Measurements from ENCODE around the gene CCBE1.

DNA sequence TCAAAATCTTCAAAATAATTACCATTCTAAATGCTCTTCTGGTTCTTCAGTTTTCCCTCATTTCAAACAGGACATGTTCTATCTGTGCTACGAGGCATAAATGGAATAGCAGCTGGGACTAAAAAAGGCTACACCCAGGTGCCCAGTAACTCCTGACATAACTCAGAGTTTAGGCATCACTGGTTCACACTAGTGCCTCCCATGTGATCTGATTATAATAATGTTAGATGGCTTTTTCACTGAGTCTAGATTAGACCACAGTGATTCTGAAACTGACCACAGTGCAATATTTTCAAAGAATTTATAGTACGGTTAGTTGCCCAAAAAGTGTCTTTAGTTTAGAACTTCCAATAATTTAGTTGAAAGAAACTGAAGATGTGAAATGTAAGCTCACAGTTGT lies 123.3 kb downstream of the CCBE1 start:
- TF ChIP-seq ZNF274 (IDR thresholded peaks at IDR 0.05; ENCODE audit: low read depth, low read length) (no peak), YY1 (IDR thresholded peaks at IDR 0.05; ENCODE audit: insufficient read depth, insufficient read length) (no peak), SUZ12 (IDR thresholded peaks at IDR 0.05; ENCODE audit: extremely low read depth, insufficient read depth, insufficient read length) (no peak)

All from NT2/D1 (cell line).